Lower leg skin (tissue), 4 donors: Measurements from ENCODE around the gene NR0B2. TPM values are rescaled to one million over a fixed set of nuclear protein-coding genes. Genes with fewer than 3 reads are reported as not detected.

Experiments
- DNase-seq, 2 donors: peaks; one replicate each; pipeline ENCODE4 v3.0.0-alpha.2; 2019; ENCODE audit warnings: low spot score in 2 of 2
- H3K4me3 ChIP-seq: fragments of 200-600 bp; sonication (generic); 2 replicates; pipeline ENCODE4 v1.5.1; 2017; ENCODE audit warnings: mild to moderate bottlenecking, low read depth; ENCODE audit not compliant: poor library complexity, severe bottlenecking
- POLR2A ChIP-seq, 2 donors: fragments of 450-650 bp; IDR thresholded peaks; one replicate each; pipeline ENCODE4 v1.6.1; 2016 to 2017; ENCODE audit warnings: antibody characterized with exemption in 2 of 2, mild to moderate bottlenecking in 1 of 2, moderate library complexity in 1 of 2
- WGBS, 2 donors: methylation state at CpG; one replicate each; pipeline ENCODE4 v1.1.5; 2018; 5-methylcytosine and 5-hydroxymethylcytosine counted together
- intact Hi-C: fragments of 100-400 bp; cut with DNase I; formaldehyde crosslinking; loops from one replicate; pipeline ENCODE4 v1.15.0; 2023; ENCODE audit warnings: low total_unique reads
- total RNA-seq, 4 donors: library from RNA; depleted of rRNA; stranded (reverse); fragments of >200 nt; gene quantifications; one replicate each; pipeline ENCODE4 v1.1.0, GENCODE V29; 2016
- TF ChIP-seq, protein P1 (sequence below), 3 donors: fragments of 450-650 bp; IDR thresholded peaks; one replicate each; pipeline ENCODE4 v1.5.1; 2016; ENCODE audit warnings: antibody characterized with exemption in 3 of 3, mild to moderate bottlenecking in 3 of 3, moderate library complexity in 2 of 3

NR0B2 gene, protein sequence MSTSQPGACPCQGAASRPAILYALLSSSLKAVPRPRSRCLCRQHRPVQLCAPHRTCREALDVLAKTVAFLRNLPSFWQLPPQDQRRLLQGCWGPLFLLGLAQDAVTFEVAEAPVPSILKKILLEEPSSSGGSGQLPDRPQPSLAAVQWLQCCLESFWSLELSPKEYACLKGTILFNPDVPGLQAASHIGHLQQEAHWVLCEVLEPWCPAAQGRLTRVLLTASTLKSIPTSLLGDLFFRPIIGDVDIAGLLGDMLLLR
- not detected for total RNA-seq

DNA sequence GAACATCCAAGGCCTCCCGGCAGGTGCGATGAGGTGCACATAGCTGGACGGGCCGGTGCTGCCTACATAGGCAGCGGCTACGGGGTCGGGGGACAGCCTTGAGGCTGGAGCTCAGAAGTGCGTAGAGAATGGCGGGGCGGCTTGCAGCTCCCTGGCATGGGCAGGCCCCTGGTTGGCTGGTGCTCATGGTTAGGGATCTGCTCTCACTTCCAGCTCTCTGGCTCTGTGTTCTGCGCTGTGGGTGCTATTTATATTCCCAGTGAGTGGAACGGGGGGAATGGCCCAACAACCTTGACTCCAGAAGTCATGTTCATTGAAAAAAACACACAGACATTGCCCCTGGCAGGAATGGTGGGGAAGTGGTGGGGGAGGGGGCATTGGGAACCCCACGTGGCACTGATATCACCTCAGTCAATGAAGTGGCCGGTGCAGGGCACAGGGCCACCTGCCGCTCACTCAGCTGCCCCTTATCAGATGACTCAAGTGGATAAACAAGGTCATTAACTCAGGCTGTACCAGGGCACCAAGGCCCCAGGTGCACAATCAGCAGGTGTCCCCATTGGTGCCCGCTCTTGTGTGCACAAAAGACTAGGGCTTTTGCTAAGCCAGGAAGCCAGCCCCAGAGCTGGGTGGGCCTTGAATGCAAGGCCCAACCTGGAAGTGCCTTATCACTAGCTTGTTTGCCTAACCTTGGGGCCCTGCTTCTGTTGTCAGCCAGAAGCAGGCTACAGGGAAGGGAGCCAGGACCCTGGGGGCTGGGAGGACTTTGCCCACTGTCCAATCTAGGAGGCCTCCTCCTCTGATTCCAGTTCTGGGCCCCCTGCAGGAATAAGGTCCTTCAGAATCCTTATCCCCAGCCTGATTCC is at the start of gene NR0B2:
NR0B2 (minus strand) TSS at position 222 of the 866 bp plus-strand sequence; CDS start at position 187, 35 bp downstream.
- H3K4me3 ChIP-seq: no peak within 1 kb of the TSS
- WGBS, 2 donors: 79 to 88% methylated on average over 10 to 15 of the region's 16 CpGs
- no peak for TF ChIP-seq POLR2A (IDR thresholded peaks at IDR 0.05)
- TF ChIP-seq, protein P1, sequence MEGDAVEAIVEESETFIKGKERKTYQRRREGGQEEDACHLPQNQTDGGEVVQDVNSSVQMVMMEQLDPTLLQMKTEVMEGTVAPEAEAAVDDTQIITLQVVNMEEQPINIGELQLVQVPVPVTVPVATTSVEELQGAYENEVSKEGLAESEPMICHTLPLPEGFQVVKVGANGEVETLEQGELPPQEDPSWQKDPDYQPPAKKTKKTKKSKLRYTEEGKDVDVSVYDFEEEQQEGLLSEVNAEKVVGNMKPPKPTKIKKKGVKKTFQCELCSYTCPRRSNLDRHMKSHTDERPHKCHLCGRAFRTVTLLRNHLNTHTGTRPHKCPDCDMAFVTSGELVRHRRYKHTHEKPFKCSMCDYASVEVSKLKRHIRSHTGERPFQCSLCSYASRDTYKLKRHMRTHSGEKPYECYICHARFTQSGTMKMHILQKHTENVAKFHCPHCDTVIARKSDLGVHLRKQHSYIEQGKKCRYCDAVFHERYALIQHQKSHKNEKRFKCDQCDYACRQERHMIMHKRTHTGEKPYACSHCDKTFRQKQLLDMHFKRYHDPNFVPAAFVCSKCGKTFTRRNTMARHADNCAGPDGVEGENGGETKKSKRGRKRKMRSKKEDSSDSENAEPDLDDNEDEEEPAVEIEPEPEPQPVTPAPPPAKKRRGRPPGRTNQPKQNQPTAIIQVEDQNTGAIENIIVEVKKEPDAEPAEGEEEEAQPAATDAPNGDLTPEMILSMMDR (IDR thresholded peaks at IDR 0.05): peak in 1 of 3 donors; percentile 31
- DNase-seq: no peak
- intact Hi-C loops: no loop called here

DNA sequence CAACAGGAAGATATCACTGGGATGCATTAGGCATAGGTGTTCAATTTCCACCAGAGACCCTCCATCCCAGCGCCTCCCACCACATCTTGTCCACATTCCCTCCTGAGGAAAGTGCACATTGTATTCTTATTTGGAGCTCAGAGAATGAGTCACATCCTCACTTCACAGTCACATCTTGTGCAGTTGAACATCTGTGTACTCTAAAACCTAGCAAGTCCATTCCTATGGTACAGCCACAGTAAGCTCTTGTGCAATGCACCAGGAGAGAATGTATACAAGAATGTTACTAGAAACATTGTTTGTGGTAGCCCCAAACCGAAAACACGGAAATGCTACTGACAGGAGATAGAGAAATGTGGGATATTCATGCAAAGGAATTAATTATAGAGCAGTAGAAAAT is 48.1 kb upstream of the NR0B2 start:
- 41 to 50% methylated on average over 3 of the region's 3 CpGs for WGBS, 2 donors
- no peak for DNase-seq
- intact Hi-C loops: loop anchor here (10.0 kb wide), 1 partner anchor 133 kb away; no protein-coding TSS in a partner anchor
- TF ChIP-seq, protein P1 (IDR thresholded peaks at IDR 0.05): no peak
- no peak for TF ChIP-seq POLR2A (IDR thresholded peaks at IDR 0.05)
- H3K4me3 ChIP-seq: no peak overlapping the region

DNA sequence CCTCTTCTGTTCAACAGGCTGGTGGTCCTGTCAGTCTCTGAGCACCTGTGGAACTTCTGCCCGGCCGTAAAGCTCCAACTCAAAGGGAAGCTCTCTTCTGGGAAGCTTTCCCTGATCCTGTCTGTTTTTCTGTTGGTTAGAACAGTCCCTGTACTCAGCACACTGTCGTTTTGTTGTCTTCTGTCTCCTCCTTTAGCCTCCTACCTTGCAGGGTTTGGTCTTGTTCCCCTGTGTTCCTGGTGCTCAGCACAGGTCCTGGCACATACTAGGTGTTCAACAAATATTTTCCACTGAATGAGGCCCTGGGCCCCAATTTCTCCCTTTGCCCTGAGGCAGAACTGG is 46.8 kb upstream of the NR0B2 start:
- H3K4me3 ChIP-seq: no peak overlapping the region
- DNase-seq: no peak
- intact Hi-C loops: loop anchor here (10.0 kb wide), 1 partner anchor 134 kb away; no protein-coding TSS in a partner anchor
- 8 to 13% methylated on average over 3 of the region's 3 CpGs for WGBS, 2 donors
- TF ChIP-seq, protein P1 (IDR thresholded peaks at IDR 0.05): no peak
- no peak for TF ChIP-seq POLR2A (IDR thresholded peaks at IDR 0.05)

DNA sequence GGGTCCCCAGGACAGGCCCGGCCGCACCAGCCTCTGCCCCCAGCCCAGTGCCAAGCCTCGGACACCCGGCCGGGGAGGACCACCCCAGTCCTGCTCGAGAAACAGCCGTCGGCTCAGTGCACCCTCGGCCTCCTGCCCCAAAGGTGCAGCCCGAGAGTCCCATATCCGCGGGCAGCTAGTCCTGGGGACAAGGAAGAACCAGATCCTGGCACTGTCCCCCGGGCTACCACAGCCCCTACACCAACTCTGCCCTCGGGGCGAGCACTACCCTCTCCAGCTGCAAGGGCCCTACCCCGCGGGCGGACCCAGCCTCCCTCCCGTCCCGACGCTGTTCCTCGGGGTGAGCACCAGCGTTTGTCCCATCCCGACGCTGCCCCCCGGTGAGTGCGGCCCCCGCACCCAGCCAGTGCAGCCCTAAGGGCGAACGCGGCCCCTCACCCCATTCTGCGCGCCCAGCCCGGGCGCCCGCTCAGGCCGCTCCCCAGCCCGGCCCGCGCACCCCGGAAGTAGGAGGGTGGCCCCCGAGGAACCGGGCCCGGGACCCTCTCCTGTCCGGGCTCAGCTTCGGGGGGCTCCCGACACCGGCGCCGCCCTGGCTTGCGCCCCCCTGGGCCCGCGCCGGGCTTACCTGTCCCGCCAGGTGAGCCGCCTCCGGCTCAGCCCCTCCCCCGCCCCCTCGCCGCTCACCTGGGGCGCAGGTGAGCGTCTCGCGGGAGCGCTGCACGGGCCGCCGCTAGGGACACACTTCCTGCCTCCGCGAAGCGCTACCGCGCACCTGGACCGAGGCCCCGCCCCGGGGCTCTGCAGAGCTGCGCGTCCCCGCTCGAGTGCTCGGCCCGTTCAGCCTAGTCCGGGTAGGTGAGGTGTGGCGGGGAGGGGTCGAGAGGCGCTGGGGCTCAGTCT is 46.2 kb upstream of the NR0B2 start, which contains the start of gene KDF1:
KDF1 (minus strand) TSS at position 747 of the 903 bp plus-strand sequence. CDS start 8,088 bp downstream, outside the sequence.
- 0 to 1% methylated on average over 45 to 75 of the region's 86 CpGs for WGBS, 2 donors
- H3K4me3 ChIP-seq: peak within 1 kb of the TSS; percentile 47
- intact Hi-C loops: loop anchor here (10.0 kb wide), 1 partner anchor 135 kb away; no protein-coding TSS in a partner anchor
- peak; percentile 46 to 89 for DNase-seq
- no peak for TF ChIP-seq POLR2A (IDR thresholded peaks at IDR 0.05)
- TF ChIP-seq, protein P1 (IDR thresholded peaks at IDR 0.05): no peak

DNA sequence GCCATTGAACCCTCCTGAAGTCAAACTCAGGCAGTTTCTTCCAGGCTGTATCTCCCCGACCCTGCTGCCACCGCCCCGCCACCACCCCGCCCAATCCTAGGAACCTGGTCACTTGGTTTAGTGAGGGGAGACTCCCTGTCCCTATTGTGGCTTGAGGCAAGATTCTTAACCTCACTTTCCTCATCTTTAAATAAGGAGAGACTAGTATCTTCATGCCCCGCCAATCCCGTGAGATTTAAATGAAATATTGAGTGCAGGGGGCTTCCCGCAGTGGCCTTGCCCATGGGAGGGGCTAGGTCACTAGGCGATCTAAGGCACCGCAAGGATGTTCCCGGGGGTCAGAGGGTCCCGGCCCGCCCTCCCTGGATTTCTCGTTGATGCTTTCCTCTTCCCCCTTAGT is 45.5 kb upstream of the NR0B2 start:
- DNase-seq: no peak
- WGBS, 2 donors: 16 to 21% methylated on average over 13 of the region's 13 CpGs
- intact Hi-C loops: no loop called here
- peak overlapping the region; percentile 47 for H3K4me3 ChIP-seq
- no peak for TF ChIP-seq POLR2A (IDR thresholded peaks at IDR 0.05)
- TF ChIP-seq, protein P1 (IDR thresholded peaks at IDR 0.05): no peak
